H1 (cell line): ENCODE measurements around the gene CFDP1. TPM values are rescaled to one million over a fixed set of nuclear protein-coding genes. Genes with fewer than 3 reads are reported as not detected.
A peak's percentile ranks its signal among the peaks of the same experiment; 100 is the strongest.

Source experiments
- CTCF ChIA-PET: fragments of 300-600 bp; sonication (Branson Sonifier 250); formaldehyde crosslinking; loops from one replicate; lab custom pipeline; 2021; ENCODE audit not compliant: partially characterized antibody; lab: Charles Lee
- POLR2A ChIA-PET: fragments of 300-600 bp; sonication (Branson Sonifier 250); formaldehyde crosslinking; loops from one replicate; lab custom pipeline; 2021; ENCODE audit warnings: inconsistent platforms; ENCODE audit not compliant: partially characterized antibody; lab: Charles Lee
- DNase-seq, 2 experiments: peaks; one replicate each; pipeline versions ENCODE4 v3.0.0 to v3.0.0-alpha.2; 2010 to 2022; ENCODE audit warnings: low spot score in 2 of 2, low read depth in 1 of 2, mixed read lengths in 1 of 2
- FAIRE-seq: peaks from 2 replicates; lab custom pipeline; 2011; peaks lifted over from hg19 to GRCh38; lab: Jason Lieb, UNC
- H2AFZ ChIP-seq: 2 replicates; pipeline ENCODE4 v1.8.1; 2012; ENCODE audit warnings: low read length, inconsistent platforms
- H2AK5ac ChIP-seq: 2 replicates; pipeline ENCODE4 v1.6.1; 2013; ENCODE audit warnings: low read depth, low read length
- H2BK120ac ChIP-seq: replicated peaks from 2 replicates; pipeline ENCODE3; 2013; ENCODE audit warnings: low read depth, low read length, inconsistent platforms
- H2BK12ac ChIP-seq: 2 replicates; pipeline ENCODE4 v1.6.1; 2013; ENCODE audit warnings: low read depth, low read length
- H2BK15ac ChIP-seq: 2 replicates; pipeline ENCODE4 v1.6.1; 2013; ENCODE audit warnings: low read length
- H2BK20ac ChIP-seq: 2 replicates; pipeline ENCODE4 v1.6.1; 2013; ENCODE audit warnings: low read length
- H2BK5ac ChIP-seq: 2 replicates; pipeline ENCODE4 v1.6.1; 2013; ENCODE audit warnings: low read depth, low read length
- H3K14ac ChIP-seq: 2 replicates; pipeline ENCODE4 v1.6.1; 2013; ENCODE audit warnings: inconsistent platforms; ENCODE audit not compliant: insufficient read length
- H3K18ac ChIP-seq: 2 replicates; pipeline ENCODE4 v1.6.1; 2013; ENCODE audit warnings: low read length; ENCODE audit errors: extremely low read depth
- H3K23ac ChIP-seq: 2 replicates; pipeline ENCODE4 v1.6.1; 2013; ENCODE audit warnings: inconsistent platforms; ENCODE audit not compliant: insufficient read length
- H3K23me2 ChIP-seq: 2 replicates; pipeline ENCODE4 v1.6.1; 2013; ENCODE audit warnings: low read depth, low read length
- H3K27ac ChIP-seq: 2 replicates; pipeline ENCODE4 v1.6.1; 2011; ENCODE audit warnings: low read depth, low read length, inconsistent platforms
- H3K27me3 ChIP-seq, 4 experiments: replicated peaks in 1 of 4; 1 replicate in 1 of 4; 2 replicates in 3 of 4; pipeline versions ENCODE4 v1.6.1 to v1.8.1; 2011 to 2013; ENCODE audit warnings: low read length in 3 of 4, mild to moderate bottlenecking in 3 of 4, inconsistent platforms in 2 of 4, mixed read lengths in 2 of 4, moderate library complexity in 1 of 4; ENCODE audit not compliant: control insufficient read depth in 3 of 4, insufficient read depth in 3 of 4; ENCODE audit errors: extremely low read depth in 1 of 4
- H3K36me3 ChIP-seq, 4 experiments: 2 replicates each; pipeline versions ENCODE4 v1.6.1 to v1.8.1; 2011 to 2013; ENCODE audit warnings: mild to moderate bottlenecking in 4 of 4, low read length in 3 of 4, moderate library complexity in 2 of 4, control low read depth in 1 of 4, inconsistent platforms in 1 of 4; ENCODE audit not compliant: insufficient read depth in 4 of 4, control insufficient read depth in 2 of 4
- H3K4ac ChIP-seq: replicated peaks from 2 replicates; pipeline ENCODE3; 2013; ENCODE audit warnings: low read length, low read depth, mixed read lengths, inconsistent platforms; ENCODE audit not compliant: insufficient read length
- H3K4me1 ChIP-seq, 4 experiments: replicated peaks in 1 of 4; 1 replicate in 1 of 4; 2 replicates in 3 of 4; pipeline versions ENCODE4 v1.6.1 to v1.8.1; 2011 to 2013; ENCODE audit warnings: low read length in 3 of 4, inconsistent platforms in 2 of 4, mixed read lengths in 1 of 4; ENCODE audit not compliant: insufficient read depth in 4 of 4, control insufficient read depth in 3 of 4
- H3K4me2 ChIP-seq, 2 experiments: 2 replicates each; pipeline versions ENCODE4 v1.6.1 to v1.8.1; 2011 to 2013; ENCODE audit warnings: low read depth in 2 of 2, low read length in 2 of 2, control low read depth in 1 of 2, inconsistent platforms in 1 of 2, mild to moderate bottlenecking in 1 of 2; ENCODE audit not compliant: insufficient read depth in 1 of 2
- H3K4me3 ChIP-seq, 4 experiments: fragments of 200-600, 300-600 bp in 1 of 4; sonication (generic), shearing (Covaris generic), sonication (Bioruptor Twin) in 1 of 4; 2 replicates each; pipeline versions ENCODE4 v1.5.1 to v1.8.1; 2011 to 2016; ENCODE audit warnings: low read length in 4 of 4, low read depth in 3 of 4, control low read depth in 2 of 4, inconsistent platforms in 2 of 4, mild to moderate bottlenecking in 2 of 4, mixed read lengths in 1 of 4, moderate library complexity in 1 of 4; ENCODE audit not compliant: insufficient read depth in 2 of 4; ENCODE audit errors: extremely low read depth in 1 of 4
- H3K56ac ChIP-seq: replicated peaks from 2 replicates; pipeline ENCODE3; 2013; ENCODE audit warnings: low read depth, mild to moderate bottlenecking, mixed read lengths, low read length, inconsistent platforms; ENCODE audit not compliant: insufficient read length
- H3K79me1 ChIP-seq: 2 replicates; pipeline ENCODE4 v1.6.1; 2013; ENCODE audit warnings: low read depth, low read length, control low read depth
- H3K79me2 ChIP-seq, 2 experiments: 2 replicates each; pipeline versions ENCODE4 v1.6.1 to v1.8.1; 2012 to 2013; ENCODE audit warnings: low read length in 2 of 2, mild to moderate bottlenecking in 2 of 2, inconsistent platforms in 1 of 2; ENCODE audit not compliant: insufficient read depth in 2 of 2, control insufficient read depth in 1 of 2
- H3K9ac ChIP-seq, 4 experiments: replicated peaks in 1 of 4; 1 replicate in 1 of 4; 2 replicates in 3 of 4; pipeline versions ENCODE4 v1.6.1 to v1.8.1; 2011 to 2013; ENCODE audit warnings: low read depth in 3 of 4, low read length in 3 of 4, control low read depth in 2 of 4, mild to moderate bottlenecking in 2 of 4, moderate library complexity in 2 of 4, inconsistent platforms in 1 of 4; ENCODE audit errors: extremely low read depth in 1 of 4
- H3K9me3 ChIP-seq, 2 experiments: 2 replicates each; pipeline versions ENCODE4 v1.6.1 to v1.8.1; 2012 to 2013; ENCODE audit warnings: mild to moderate bottlenecking in 2 of 2, moderate library complexity in 2 of 2, control low read depth in 1 of 2, inconsistent platforms in 1 of 2, low read depth in 1 of 2, low read length in 1 of 2, mixed read lengths in 1 of 2; ENCODE audit not compliant: insufficient read depth in 2 of 2
- H4K20me1 ChIP-seq, 2 experiments: replicated peaks in 1 of 2; 2 replicates each; pipeline versions ENCODE3 to v1.8.1; 2011 to 2013; ENCODE audit warnings: inconsistent platforms in 2 of 2, low read length in 2 of 2, mild to moderate bottlenecking in 1 of 2; ENCODE audit not compliant: insufficient read depth in 2 of 2, control insufficient read depth in 1 of 2
- H4K5ac ChIP-seq: 2 replicates; pipeline ENCODE4 v1.6.1; 2013; ENCODE audit warnings: low read length, low read depth, mixed read lengths, inconsistent platforms; ENCODE audit not compliant: insufficient read length
- H4K8ac ChIP-seq: 2 replicates; pipeline ENCODE4 v1.8.0; 2013; ENCODE audit warnings: mild to moderate bottlenecking, moderate library complexity, low read length, inconsistent platforms; ENCODE audit not compliant: insufficient read depth; ENCODE audit errors: extremely low read depth
- H4K91ac ChIP-seq: replicated peaks from 2 replicates; pipeline ENCODE3; 2013; ENCODE audit warnings: low read length, mixed read lengths, inconsistent platforms; ENCODE audit not compliant: insufficient read length
- ATF2 ChIP-seq: IDR thresholded peaks from 2 replicates; pipeline ENCODE4 v1.6.1; 2012; ENCODE audit warnings: low read length, inconsistent platforms
- CHD1 ChIP-seq: IDR thresholded peaks from 2 replicates; pipeline ENCODE4 v1.6.1; 2012; ENCODE audit warnings: low read depth, low read length, improper control_type of control experiment
- JUND ChIP-seq: IDR thresholded peaks from 2 replicates; pipeline ENCODE4 v1.6.1; 2011; ENCODE audit warnings: mild to moderate bottlenecking, improper control_type of control experiment, low read length
- NRF1 ChIP-seq: IDR thresholded peaks from 2 replicates; pipeline ENCODE4 v1.6.1; 2011; ENCODE audit warnings: mild to moderate bottlenecking, low read depth, low read length, improper control_type of control experiment
- POLR2AphosphoS5 ChIP-seq: IDR thresholded peaks from 2 replicates; pipeline ENCODE4 v1.6.1; 2011; ENCODE audit warnings: low read depth, low read length
- POU5F1 ChIP-seq: IDR thresholded peaks from 2 replicates; pipeline ENCODE4 v1.6.1; 2011; ENCODE audit warnings: low read depth, mild to moderate bottlenecking, low read length, moderate library complexity
- SIN3A ChIP-seq, 2 experiments: IDR thresholded peaks in 1 of 2; conservative IDR thresholded peaks in 1 of 2; 2 replicates each; pipeline ENCODE4 v1.6.1; 2011 to 2012; ENCODE audit warnings: low read length in 2 of 2, improper control_type of control experiment in 1 of 2, low read depth in 1 of 2, mild to moderate bottlenecking in 1 of 2
- SUZ12 ChIP-seq: fragments of 200-600 bp; sonication (generic); IDR thresholded peaks from 2 replicates; pipeline ENCODE4 v1.6.1; 2012; ENCODE audit warnings: mild to moderate bottlenecking, inconsistent platforms, low read length, moderate library complexity, mixed read lengths
- TAF1 ChIP-seq: IDR thresholded peaks from 2 replicates; pipeline ENCODE4 v1.6.1; 2011; ENCODE audit warnings: mild to moderate bottlenecking, low read depth, low read length
- WGBS, 2 experiments: shearing (Covaris generic) in 1 of 2; methylation state at CpG; one replicate each; pipeline versions ENCODE4 v1.1.6 to v1.1.7; 2013 to 2015; ENCODE audit warnings: low lambda C conversion rate in 2 of 2, mixed read lengths in 2 of 2, inconsistent platforms in 1 of 2, low coverage in 1 of 2, missing lambda C conversion rate in 1 of 2; ENCODE audit not compliant: insufficient replicate concordance in 2 of 2, insufficient coverage in 1 of 2, insufficient read length in 1 of 2; ENCODE audit errors: extremely low coverage in 1 of 2, missing lambda C conversion rate in 1 of 2; 5-methylcytosine and 5-hydroxymethylcytosine counted together
- polyA plus RNA-seq, 7 experiments: library from polyadenylated mRNA; depleted of rRNA in 3 of 7; stranded (reverse) in 5 of 7; unstranded in 2 of 7; fragments of >200 nt in 5 of 7; fragments of 200-250 nt in 2 of 7; gene quantifications; 1 replicate in 5 of 7; 2 replicates in 1 of 7; 4 replicates in 1 of 7; pipeline versions ENCODE4 v1.2.1 to v1.2.3, GENCODE V29; 2011 to 2013; ENCODE audit warnings: missing spikeins in 2 of 7, mixed read lengths in 2 of 7
- total RNA-seq: library from RNA; stranded (reverse); fragmentation: NEBNext Ultra II Directional; extraction: Animal tissue kit (Norgen Biotek cat#: 25700); gene quantifications from 2 replicates; pipeline ENCODE4 v1.2.1, GENCODE V29; 2021

The CFDP1 gene
- total and polyA plus RNA-seq, 2 of the 8 experiments (the other 6 are each of a cell fraction or from before 2014, with no cell fraction given): 25.5 to 77.3 TPM

GRCh38 chr16:75258807-75259141, 174.5 kb downstream of the CFDP1 start:
- H3K14ac ChIP-seq: no peak overlapping the region
- DNase-seq (no peak), FAIRE-seq (no peak)
- no peak overlapping the region for H2BK20ac ChIP-seq
- H2AK5ac ChIP-seq: no peak overlapping the region
- no peak overlapping the region for H2AFZ ChIP-seq
- H3K9me3 ChIP-seq: no peaks in the 10 kb centered on the region
- H3K27ac ChIP-seq: no peak overlapping the region
- H3K23ac ChIP-seq: no peak overlapping the region
- H2BK120ac ChIP-seq: no peak overlapping the region
- H3K23me2 ChIP-seq: no peaks in the 10 kb centered on the region
- H3K79me1 ChIP-seq: peaks cover 31% of the 10 kb centered on the region
- 83% methylated on average over 6 of the region's 6 CpGs; no CpG with 5 or more reads in 1 of the 2 experiments for WGBS, 2 experiments
- H4K8ac ChIP-seq: no peak overlapping the region
- peak overlapping the region; percentile 74; the same call in 1 of the 2 replicates for H2BK5ac ChIP-seq
- POLR2A ChIA-PET: interaction anchor here (0.5 to 1.0 kb wide), 4 partner anchors 11 to 109 kb away, joined by 3 to 4 read pairs (median 3); no protein-coding TSS in a partner anchor
- H3K18ac ChIP-seq: no peak overlapping the region
- no peaks in the 10 kb centered on the region for H3K27me3 ChIP-seq
- no peak overlapping the region for H3K56ac ChIP-seq
- TF ChIP-seq NRF1 (no peak), JUND (no peak), POLR2AphosphoS5 (no peak), SIN3A (conservative IDR thresholded peaks at IDR 0.05 in 1 of 2, IDR thresholded peaks at IDR 0.05 in 1 of 2; ENCODE audit: low read depth in 1 of 2, low read length in 2 of 2) (no peak), CHD1 (no peak), POU5F1 (no peak), SUZ12 (no peak), ATF2 (no peak), TAF1 (no peak)
- CTCF ChIA-PET: interaction anchor here (0.8 to 1.2 kb wide), 2 partner anchors 11 to 25 kb away, joined by 3 to 5 read pairs; no protein-coding TSS in a partner anchor
- no peak overlapping the region for H3K9ac ChIP-seq
- peaks cover 0 to 87% of the 10 kb centered on the region in 2 experiments; a peak in 2 of 4 replicates for H3K79me2 ChIP-seq
- H3K4me1 ChIP-seq: peaks cover 11 to 57% (median 41%) of the 10 kb centered on the region in 4 experiments
- H3K4ac ChIP-seq: no peak overlapping the region
- H2BK12ac ChIP-seq: peak overlapping the region; percentile 11; the same call in 1 of the 2 replicates
- H3K4me2 ChIP-seq: no peak overlapping the region
- peaks cover 9 to 30% of the 10 kb centered on the region in 2 experiments for H4K20me1 ChIP-seq
- H4K91ac ChIP-seq: no peak overlapping the region
- no peak overlapping the region for H4K5ac ChIP-seq
- H2BK15ac ChIP-seq: no peak overlapping the region
- H3K4me3 ChIP-seq: no peak overlapping the region
- no peaks in the 10 kb centered on the region for H3K36me3 ChIP-seq
